SKM-1 treated with dmso at 0.1 percent for 144 hours (cell line): Measurements from ENCODE around the gene DAD1.
"Not testable (repeated sequence)": the region's sequence is repeated elsewhere in the genome, so short reads cannot be mapped to it uniquely, and the experiment has no call there.

Experiments used
- DNase-seq: peaks from one replicate; lab custom pipeline; 2025; ENCODE audit not compliant: unreplicated experiment; lab: John Stamatoyannopoulos, UW

The DAD1 gene

DNA sequence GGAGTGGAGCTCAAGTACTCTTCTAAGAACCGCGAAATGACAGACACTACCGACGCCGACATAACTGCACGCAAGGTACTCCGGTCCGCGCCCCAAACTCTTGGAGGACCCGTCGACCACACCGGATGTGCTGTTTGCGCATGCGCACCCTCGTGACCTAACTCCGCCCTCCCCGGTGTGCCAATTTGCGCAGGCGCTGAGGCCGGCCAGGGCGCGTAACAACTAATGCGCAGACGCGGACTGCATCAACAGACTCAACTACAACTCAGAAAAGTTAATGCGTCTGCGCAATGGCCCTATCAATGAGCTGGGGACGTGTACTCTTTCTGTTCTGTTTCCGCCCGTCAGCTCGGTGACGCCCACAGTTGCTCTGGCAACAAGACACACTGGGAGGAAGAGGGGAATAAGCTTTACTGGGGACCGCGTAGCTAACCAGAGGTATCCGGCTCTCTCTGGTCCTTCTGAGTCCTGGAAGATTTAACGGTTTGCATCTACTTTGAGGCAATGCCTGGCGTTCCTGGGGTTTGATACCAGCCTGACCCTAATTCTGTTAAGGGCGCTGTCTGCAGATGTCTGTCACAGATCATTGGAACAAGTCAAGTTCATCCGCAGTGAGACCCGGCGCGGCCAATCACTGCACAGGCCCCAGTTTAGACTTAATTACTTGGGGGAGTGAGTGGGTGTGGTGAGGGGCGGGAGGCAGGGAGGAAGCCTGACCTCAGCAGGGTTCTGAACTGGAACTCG lies at the start of gene DAD1:
Gene DAD1, minus strand, starts transcription at position 129 of the 744 bp plus-strand sequence. Its CDS starts 67 bp downstream, at position 62.
- peak; percentile 89 for DNase-seq

DNA sequence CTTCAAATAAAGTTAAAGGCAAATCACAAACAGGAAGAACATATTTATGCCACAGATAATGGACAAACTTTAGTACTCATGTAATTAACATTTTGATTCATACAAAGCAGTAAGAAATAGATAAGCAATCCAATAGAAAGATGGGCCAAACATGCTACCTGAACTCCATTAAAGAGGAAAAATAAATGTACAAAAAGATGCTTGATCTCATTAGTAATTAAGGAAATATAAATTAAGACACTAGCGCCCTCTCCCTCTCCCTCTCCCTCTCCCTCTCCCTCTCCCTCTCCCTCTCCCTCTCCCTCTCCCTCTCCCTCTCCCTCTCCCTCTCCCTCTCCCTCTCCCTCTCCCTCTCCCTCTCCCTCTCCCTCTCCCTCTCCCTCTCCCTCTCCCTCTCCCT lies 47.0 kb upstream of the DAD1 start:
- DNase-seq = not testable (repeated sequence)

DNA sequence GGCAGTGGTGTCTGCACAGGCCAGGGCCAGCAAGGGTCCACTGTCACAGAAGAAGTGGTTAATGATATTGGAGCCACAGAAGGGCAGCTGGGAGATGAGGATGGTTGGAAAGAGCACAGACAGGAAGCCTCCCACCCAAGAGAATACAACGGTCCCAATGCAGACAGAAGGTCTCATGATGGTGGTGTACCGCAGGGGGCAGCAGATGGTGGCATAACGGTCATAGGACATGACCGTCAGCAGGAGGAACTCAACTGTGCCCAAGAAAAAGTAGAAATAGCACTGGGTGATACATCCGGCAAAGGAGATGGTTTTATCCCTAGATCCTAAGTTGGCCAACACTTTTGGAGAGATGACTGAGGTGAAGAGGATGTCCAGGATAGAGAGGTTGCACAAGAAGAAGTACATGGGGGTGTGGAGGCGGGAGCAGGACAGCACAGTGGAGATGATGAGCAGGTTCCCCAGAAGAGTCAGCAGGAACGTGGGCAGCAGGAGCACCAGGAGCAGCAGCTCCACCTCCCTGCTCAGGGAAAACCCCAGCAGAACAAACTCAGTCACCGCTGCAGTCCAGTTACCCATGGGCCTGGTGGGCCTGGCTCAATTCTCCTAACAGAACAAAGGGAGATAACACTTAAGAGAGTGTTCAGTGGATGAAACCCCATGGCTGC lies 45.3 kb upstream of the DAD1 start:
- DNase-seq = no peak

DNA sequence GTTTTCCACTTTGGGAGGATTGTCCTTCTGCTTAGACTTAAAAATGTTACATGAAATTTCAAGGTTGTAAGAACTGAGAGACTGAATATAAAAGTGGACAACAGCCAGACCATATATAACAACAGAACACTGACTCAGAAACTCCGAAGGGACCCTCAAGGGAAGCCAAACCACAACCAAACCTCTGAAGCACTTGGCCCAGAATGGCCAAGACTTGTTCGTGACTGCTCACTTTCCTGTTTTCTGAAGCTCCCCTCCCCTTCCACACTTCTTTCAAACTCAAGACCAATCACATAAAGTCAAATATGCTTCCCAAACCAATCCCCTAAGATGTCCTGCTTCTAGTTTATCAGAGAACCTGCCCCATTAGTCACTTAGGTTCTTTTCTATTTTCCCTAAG lies 41.5 kb upstream of the DAD1 start:
- DNase-seq = no peak

DNA sequence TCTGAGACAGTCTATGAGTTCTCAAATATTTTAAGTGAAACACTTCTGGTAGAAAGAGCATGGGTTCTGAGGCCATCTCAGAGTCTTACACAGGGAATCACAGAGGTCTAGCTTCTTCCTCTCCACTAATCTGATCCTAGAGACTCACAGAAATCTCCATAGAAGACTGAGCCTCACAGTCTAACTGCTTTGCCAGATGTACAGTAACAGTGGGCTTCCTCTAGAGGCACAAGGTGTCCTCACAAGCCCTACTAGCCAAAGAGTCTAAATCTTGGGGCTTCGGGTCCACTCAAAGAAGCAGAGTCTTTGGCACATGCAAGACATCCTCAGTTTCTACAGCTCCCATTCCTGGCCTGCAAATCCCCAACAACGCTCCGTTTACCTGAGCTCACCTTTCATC lies 41.0 kb upstream of the DAD1 start:
- no peak for DNase-seq

DNA sequence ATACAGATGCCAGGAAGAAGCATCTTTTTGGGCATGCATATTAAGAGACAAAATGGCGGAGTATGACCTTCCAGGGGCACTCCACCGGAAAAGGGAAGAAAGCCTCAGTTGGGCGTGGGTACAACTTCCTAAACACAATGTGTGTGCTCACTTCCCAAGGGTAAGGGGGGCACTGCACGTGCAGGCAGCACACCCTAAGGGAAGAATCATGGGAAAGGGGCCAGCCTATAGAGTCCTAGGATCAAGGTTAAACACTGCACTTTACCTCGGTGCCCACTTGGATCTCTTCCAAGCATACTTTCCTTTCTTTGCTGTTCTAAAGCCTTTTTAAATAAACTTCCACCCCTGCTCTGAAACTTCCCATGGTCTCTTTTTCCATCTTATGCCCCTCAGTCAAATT lies 40.3 kb upstream of the DAD1 start:
- no peak for DNase-seq

DNA sequence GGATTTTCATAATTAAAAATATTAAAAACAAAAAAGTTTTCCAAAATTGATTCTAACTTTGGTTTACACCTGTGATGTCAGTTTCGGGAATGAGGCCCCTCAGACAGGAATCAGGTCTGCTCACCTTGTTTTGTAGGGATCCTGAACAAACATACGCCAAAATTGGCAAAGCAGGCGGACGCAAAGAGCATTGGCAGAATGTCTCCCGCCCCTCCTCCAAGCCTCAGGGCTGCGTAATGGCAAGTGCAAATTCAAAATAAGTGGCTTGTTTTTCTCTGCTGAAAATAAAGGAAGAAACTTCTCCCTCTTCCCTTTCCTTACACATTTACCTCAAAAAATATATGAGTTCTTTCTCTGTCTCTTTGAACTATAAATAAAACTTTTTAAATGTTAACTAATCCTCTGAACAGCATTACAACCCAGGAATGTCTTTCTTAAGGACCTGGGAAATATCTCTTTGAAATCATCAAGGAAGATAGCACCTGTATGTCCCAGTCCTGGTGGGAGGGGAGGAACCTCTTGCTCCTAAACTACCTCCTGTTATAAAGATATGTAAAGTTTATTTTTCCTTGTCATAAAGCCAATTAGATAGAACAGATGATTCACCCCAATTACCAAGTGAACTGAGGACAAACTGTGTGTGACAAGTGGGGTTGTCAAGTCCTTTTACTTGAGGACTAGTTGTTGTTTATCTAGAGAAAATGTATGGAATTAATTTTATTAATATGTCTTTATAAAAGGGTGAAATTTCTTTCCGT lies 38.7 kb upstream of the DAD1 start:
- DNase-seq = no peak

DNA sequence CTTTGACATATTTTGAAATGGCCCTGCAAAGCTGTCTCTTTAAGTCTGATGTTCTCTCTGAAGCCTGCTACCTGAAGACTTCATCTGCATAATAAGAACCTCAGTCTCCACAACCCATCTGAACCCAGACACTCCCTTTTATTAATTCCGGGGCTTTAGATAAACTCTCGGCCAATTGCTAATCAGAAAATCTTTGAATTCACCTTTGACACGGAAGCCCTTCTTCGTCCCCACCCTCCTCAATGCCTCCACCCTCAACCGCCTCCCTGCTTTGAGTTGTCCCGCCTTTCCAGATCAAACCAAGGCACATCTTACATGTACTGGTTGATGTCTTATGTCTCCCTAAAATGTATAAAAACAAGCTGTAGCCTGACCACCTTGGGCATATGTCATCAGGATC lies 37.6 kb upstream of the DAD1 start:
- no peak for DNase-seq

DNA sequence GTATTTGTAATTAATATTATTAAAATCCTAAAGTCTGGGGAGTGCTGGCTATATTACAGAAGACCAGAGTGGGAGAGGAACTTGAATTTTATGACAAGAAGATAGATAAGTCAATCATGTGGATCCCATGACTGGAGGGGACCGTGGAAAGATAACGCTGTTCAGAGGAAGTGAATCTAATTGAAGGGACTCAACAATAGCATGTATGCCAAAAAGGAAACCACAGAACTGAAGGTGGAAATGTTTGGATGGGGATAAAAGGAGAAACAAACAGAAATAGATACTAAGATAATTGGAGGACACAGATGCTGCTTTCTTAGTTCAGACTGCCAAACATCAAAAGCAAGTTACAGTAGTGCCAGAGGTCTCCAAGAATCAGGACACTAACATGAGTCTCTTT lies 34.0 kb upstream of the DAD1 start:
- DNase-seq = no peak

DNA sequence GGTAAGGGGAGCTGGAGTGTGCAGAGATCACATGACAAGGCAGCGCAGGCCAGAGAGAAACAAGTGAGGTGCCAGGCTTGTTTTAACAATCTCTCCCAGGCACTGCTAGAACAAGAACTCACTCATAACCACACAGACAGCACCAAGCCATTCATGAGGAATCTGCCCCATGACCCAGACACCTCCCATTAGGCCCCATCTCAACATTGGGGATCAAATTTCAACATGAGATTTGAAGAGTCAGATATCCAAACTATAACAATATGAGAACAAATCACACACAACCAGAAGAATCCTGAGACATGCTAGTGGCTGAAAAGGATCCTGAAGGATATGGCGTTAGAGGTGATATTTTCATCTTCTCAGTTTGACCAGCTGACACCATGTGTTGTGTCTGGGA lies 33.2 kb upstream of the DAD1 start:
- no peak for DNase-seq

DNA sequence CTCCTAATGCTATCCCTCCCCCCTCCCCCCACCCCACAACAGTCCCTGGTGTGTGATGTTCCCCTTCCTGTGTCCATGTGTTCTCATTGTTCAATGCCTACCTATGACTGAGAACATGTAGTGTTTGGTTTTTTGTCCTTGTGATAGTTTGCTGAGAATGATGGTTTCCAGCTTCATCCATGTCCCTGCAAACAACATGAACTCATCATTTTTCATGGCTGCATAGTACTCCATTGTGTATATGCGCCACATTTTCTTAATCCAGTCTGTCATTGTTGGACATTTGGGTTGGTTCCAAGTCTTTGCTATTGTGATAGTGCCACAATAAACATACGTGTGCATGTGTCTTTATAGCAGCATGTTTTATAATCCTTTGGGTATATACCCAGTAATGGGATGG lies 26.7 kb upstream of the DAD1 start:
- not testable (repeated sequence) for DNase-seq

DNA sequence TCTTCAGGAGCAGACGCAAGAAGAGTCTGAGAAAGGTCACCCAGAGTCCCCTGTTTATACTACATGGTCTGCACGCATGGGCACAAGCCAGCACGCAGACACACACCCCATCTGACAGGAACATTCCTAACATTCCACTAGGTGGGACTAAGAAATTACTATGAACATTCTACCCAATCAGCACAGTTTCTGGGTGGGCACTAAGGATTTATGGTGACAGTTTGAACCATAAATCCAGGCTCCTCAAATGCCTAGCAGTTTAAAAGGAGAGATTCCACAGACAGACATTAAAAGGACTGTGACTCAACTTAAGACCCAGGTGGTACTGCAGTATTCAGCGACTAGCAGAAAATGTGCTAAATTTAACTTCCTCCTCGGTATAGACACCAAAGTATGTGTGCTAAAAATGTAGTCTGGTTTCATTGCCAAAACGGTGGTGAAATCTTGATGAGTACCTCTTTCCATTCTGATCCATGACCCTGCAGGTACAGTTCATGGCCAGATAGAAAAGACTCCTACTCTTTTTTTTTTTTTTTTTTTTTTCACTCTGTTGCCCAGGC lies 25.3 kb upstream of the DAD1 start:
- no peak for DNase-seq

DNA sequence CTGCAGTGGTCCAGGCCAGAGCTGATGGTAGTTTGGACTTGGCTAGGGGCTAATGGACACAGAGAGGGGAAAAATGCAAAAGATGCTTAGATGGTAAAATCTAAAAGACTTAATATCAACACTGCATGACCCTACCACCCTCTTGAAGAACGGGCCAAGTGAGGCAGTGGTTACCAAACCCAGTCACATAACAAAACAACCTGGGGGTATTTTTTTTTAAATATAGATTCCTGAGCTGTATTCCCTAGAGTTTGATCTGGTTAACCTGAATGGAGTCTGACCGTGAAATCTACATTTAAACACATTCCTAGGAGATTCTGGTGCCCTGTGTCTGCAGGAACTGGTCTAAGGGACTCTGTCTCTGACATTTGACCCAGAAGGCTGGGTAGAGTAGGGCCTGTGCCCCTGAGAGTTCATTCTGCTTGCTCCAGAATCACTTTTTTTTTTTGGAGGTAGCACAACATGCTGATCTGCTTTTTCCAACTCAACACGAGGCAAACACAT lies 24.8 kb upstream of the DAD1 start:
- DNase-seq = no peak

DNA sequence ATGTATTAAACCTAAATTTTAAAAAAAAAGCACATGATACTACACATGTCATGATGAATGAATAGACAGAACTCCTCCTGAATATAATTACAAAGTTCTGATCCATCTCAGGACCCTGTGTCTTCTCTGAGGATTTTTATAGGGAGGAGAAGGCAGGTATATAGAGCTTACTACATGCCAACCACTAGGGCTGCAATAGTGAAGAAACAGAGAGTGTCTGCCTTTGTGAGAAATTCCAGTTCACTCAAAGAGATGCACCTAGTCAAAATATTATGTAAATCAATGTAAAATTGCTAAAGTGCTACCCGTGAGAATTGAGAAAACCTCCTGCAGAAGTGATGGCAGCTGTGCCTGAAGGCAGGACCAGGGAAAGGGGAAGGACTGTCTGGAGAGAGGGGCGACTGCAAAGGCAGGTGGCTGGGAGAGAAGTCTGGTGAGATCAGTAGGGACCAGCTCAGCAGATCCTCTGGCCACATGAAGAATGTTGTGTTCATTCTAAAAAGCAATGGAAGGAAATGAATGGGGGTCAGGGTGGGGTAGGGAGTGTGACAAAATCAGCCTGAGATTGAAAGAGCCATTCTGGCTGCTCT lies 24.2 kb upstream of the DAD1 start:
- DNase-seq = no peak

DNA sequence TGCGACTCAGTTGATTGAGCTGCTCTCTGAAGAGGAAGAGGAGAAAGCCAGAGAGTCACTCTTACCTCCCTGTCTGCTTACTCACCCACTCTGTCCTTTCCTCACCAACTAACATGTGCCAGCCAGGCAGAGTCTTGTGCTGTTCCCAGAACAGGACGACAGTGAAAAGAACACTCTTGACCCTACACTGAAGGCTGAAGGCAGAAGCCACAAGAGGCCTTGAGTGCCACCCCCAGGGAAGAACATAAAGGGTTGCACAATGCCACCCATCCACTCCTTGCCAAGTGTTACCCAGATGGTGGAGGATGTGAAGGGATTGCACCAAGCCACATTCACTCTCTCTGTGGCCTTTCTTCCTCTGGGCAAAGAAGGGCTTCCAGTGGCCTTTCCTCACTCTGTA lies 21.9 kb upstream of the DAD1 start:
- DNase-seq = no peak

DNA sequence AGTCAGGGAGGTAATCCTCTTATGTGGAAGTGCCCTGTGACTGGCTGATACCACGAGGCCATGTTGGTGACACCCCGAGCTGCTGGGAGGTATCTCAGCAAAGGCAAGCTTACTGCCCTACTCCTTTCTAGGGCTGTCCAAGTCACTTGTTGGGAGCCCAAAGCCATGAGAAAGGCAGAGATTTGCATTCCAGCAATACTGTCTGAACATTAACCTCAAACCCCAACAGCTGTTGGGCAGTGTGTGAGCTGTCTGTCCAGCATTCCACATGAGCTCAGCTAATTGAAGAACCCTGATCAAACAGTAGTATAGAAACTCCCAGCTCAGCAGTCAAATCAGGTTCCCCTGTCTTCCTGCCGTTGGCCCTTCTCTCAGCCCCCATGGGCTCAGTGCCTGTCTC lies 18.3 kb upstream of the DAD1 start:
- DNase-seq = no peak

DNA sequence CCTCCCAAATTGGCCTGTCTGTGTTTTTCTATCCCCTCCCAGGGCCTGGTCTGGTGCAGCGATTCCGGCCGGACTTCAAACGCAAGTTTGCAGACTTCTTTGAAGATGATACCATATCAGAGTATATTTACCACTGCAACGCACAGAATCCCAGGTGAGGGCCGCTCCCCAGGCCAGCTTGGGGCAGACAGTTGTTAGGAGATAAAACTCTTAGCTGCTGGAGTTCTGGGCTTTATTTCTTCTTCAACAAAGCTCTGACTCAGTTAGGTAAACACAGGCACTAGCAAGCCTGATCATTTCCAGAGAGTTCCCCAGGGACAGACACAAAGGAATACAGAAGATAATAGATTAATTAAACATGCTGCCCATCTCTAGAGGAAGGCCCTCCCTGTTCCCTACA lies 17.4 kb upstream of the DAD1 start:
- DNase-seq = no peak

DNA sequence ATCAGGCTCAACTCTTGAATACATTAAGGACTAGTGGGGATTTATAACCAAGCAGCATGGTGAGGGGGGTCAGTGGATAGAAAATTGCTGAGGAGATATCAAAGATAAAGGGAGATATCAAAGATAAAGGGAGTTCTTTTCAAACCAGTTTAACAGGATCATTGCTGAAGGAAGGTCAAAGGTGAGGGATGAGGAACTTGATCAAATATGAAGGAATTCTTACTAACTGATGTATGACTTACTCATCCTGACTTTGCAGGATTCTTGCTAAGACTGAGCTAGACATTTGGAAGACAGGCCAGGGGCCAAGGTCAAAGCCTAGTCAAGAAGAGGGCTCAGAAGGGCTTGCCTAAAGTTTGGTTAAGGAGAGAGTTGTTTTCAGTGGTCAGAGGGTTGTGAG lies 13.8 kb upstream of the DAD1 start:
- no peak for DNase-seq

DNA sequence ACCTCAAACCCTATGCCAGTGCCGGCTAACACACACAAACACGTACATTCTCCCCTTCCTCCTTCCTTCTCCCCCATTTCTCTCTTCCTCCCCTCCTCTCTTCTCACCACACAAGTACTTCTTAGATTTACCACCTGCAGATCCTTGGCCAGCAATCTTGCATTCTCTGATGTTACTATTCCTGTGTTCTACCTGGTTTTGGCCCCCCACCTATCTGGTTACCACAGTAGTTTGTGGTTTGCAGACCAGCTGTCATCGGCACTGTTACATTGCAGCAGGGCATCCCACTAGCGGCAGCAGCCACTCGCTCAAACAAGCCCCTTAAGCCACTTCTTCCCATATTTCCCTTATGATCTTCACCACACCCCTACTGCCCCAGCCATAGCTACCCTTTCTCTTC lies 13.0 kb upstream of the DAD1 start:
- no peak for DNase-seq

DNA sequence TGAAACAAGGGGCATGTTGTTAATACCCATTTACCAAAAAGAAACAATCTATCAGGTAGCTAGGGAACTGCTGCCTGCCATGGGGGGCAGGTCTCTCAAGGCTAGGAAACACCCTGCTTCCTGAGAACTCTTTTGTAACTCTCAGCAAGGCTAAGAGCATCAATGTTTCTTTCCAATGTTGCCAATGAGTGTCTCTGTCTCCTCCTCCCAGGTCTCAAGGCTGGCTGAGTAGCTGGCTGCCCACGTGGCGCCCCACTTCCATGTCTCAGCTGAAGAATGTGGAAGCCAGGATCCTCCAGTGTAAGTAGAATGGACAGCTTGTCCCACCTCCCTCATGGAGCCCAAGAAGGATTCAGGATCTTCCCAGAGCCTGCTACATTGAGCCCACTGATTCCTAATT lies 12.4 kb upstream of the DAD1 start:
- DNase-seq = no peak

DNA sequence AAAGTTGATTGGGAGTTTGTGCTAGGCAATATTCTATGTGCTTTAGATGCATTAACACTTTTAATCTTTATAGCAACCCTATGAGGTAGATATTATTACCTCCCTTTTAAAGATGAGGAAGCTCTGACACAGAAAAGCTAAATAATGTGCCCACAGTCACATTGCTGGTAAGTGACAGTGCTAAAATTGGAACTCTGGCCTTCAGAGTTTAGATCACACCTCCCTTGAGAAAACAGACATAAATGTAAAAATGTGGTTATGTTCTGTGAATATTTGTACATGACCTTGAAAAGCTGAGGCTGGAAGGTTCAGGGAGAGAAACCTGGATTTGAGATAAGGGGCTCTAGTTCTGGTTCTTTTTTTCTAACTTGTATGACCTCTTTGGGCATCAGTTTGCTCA lies 11.0 kb upstream of the DAD1 start:
- no peak for DNase-seq
